HEK293T (cell line): ENCODE data around the gene GATA3.

Experiments used
- ARNT ChIP-seq: fragments of 450-650 bp; IDR thresholded peaks from 2 replicates; pipeline ENCODE4 v1.6.1; 2017; ENCODE audit warnings: mild to moderate bottlenecking
- BHLHE40 ChIP-seq: fragments of 450-650 bp; IDR thresholded peaks from 2 replicates; pipeline ENCODE4 v1.6.1; 2016; ENCODE audit warnings: mild to moderate bottlenecking, moderate library complexity, borderline replicate concordance
- CTBP1 ChIP-seq: fragments of 450-650 bp; IDR thresholded peaks from 2 replicates; pipeline ENCODE4 v1.6.1; 2016; ENCODE audit warnings: borderline replicate concordance
- ELF4 ChIP-seq: fragments of 450-650 bp; IDR thresholded peaks from 2 replicates; pipeline ENCODE4 v1.6.1; 2017; ENCODE audit warnings: antibody characterized with exemption
- FOXA1 ChIP-seq: fragments of 450-650 bp; IDR thresholded peaks from 2 replicates; pipeline ENCODE4 v1.6.1; 2016; ENCODE audit warnings: mild to moderate bottlenecking
- HDGF ChIP-seq: fragments of 450-650 bp; IDR thresholded peaks from 2 replicates; pipeline ENCODE4 v1.6.1; 2017; ENCODE audit warnings: antibody characterized with exemption, borderline replicate concordance
- L3MBTL2 ChIP-seq: fragments of 450-650 bp; conservative IDR thresholded peaks from 2 replicates; pipeline ENCODE4 v1.6.1; 2016; ENCODE audit warnings: mild to moderate bottlenecking
- LEF1 ChIP-seq: fragments of 450-650 bp; IDR thresholded peaks from 2 replicates; pipeline ENCODE4 v1.6.1; 2017; ENCODE audit warnings: mild to moderate bottlenecking, borderline replicate concordance
- NFRKB ChIP-seq: fragments of 450-650 bp; IDR thresholded peaks from 2 replicates; pipeline ENCODE4 v1.6.1; 2016; ENCODE audit warnings: mild to moderate bottlenecking, moderate library complexity
- SP1 ChIP-seq: fragments of 450-650 bp; IDR thresholded peaks from 2 replicates; pipeline ENCODE4 v1.6.1; 2017
- SUZ12 ChIP-seq: fragments of 450-650 bp; IDR thresholded peaks from 2 replicates; pipeline ENCODE4 v1.6.1; 2016; ENCODE audit warnings: mild to moderate bottlenecking
- TARDBP ChIP-seq: fragments of 450-650 bp; IDR thresholded peaks from 2 replicates; pipeline ENCODE4 v1.6.1; 2016
- ZNF384 ChIP-seq: fragments of 450-650 bp; IDR thresholded peaks from 2 replicates; pipeline ENCODE4 v1.6.1; 2016
- TF ChIP-seq, protein P1 (sequence below): fragments of 450-650 bp; IDR thresholded peaks from 2 replicates; pipeline ENCODE4 v1.6.1; 2016

DNA sequence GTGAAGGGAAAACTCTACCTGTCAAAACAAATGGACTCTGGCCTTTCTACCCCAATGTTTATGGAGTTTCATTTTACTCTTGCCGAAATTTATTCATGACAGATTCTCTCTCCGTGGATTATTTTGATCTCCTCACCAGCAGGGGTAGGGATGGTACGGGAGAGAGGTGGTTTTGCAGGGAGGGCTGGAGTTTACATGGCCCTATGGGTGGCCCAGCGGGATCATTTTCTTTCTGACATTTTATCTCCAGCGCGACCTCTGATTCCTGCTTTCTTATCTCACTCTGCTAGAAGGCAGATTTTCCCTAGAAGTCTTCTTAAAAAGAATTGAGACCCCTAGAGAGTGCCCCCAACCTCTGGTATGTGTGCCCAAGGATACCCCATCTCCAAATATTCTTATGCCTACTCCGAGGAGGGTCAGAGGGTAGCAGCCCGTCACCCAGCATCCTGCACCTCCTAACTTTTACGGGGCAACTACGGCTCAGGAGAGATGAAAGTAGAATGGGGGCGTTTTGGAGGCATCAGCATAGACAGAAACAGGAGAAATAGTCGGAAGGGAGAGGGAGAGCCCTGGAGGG is 10.1 kb upstream of the GATA3 start:
- TF ChIP-seq SP1: no peak
- TF ChIP-seq SUZ12: no peak
- TF ChIP-seq TARDBP: no peak
- TF ChIP-seq NFRKB: no peak
- TF ChIP-seq ZNF384: no peak
- no peak for TF ChIP-seq CTBP1
- TF ChIP-seq BHLHE40: no peak
- no peak for TF ChIP-seq ARNT
- TF ChIP-seq LEF1: no peak
- TF ChIP-seq HDGF: no peak
- no peak for TF ChIP-seq L3MBTL2
- TF ChIP-seq, protein P1, sequence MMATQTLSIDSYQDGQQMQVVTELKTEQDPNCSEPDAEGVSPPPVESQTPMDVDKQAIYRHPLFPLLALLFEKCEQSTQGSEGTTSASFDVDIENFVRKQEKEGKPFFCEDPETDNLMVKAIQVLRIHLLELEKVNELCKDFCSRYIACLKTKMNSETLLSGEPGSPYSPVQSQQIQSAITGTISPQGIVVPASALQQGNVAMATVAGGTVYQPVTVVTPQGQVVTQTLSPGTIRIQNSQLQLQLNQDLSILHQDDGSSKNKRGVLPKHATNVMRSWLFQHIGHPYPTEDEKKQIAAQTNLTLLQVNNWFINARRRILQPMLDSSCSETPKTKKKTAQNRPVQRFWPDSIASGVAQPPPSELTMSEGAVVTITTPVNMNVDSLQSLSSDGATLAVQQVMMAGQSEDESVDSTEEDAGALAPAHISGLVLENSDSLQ: no peak
- no peak for TF ChIP-seq ELF4
- TF ChIP-seq FOXA1: no peak
